DND-41 (cell line): ENCODE results near the gene HUNK.

Experiments
- EZH2 ChIP-seq: IDR thresholded peaks from 3 replicates; pipeline ENCODE4 v1.6.1; 2012; ENCODE audit warnings: borderline replicate concordance, low read depth, mild to moderate bottlenecking, moderate library complexity, low read length, inconsistent platforms; ENCODE audit not compliant: severe bottlenecking
- TF ChIP-seq, protein P1 (sequence below): IDR thresholded peaks from 2 replicates; pipeline ENCODE4 v1.5.1; 2012; ENCODE audit warnings: borderline replicate concordance, low read length, moderate library complexity, mild to moderate bottlenecking; ENCODE audit not compliant: poor library complexity, severe bottlenecking; ENCODE audit errors: extremely low read depth

DNA sequence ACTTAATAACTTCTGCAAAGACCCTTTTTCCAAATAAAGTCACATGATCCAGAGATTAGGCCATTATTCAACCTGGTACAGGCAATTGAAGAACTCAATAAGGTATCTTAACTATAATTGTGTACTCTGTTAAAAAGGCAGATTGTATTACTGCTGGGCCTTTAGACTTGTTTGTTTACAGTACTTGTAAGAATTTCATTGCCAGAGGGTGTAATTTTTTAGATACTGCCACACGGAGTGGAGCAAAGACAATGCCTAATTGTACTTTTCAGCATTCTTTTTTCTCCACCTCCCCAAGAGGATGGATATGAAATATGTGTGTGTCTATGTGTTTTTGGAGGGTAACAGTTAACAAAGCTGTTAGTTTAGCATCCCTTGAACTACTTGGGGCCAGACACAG is 47.5 kb downstream of the HUNK start:
- TF ChIP-seq, protein P1, sequence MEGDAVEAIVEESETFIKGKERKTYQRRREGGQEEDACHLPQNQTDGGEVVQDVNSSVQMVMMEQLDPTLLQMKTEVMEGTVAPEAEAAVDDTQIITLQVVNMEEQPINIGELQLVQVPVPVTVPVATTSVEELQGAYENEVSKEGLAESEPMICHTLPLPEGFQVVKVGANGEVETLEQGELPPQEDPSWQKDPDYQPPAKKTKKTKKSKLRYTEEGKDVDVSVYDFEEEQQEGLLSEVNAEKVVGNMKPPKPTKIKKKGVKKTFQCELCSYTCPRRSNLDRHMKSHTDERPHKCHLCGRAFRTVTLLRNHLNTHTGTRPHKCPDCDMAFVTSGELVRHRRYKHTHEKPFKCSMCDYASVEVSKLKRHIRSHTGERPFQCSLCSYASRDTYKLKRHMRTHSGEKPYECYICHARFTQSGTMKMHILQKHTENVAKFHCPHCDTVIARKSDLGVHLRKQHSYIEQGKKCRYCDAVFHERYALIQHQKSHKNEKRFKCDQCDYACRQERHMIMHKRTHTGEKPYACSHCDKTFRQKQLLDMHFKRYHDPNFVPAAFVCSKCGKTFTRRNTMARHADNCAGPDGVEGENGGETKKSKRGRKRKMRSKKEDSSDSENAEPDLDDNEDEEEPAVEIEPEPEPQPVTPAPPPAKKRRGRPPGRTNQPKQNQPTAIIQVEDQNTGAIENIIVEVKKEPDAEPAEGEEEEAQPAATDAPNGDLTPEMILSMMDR = no peak
- TF ChIP-seq EZH2 = no peak
